Nephron progenitor cell (in vitro differentiated cells): Measurements from ENCODE around the gene A2ML1.

ENCODE experiments used
- DNase-seq: peaks from one replicate; pipeline ENCODE4 v3.0.0; 2021
- H3K27ac Mint-ChIP-seq: 2 replicates; pipeline ENCODE4 v1.8.0; 2021; ENCODE audit warnings: mild to moderate bottlenecking, moderate library complexity, mixed read lengths
- H3K27me3 Mint-ChIP-seq: 2 replicates; pipeline ENCODE4 v1.8.0; 2021; ENCODE audit warnings: mild to moderate bottlenecking, low read depth, mixed read lengths; ENCODE audit not compliant: poor library complexity
- H3K36me3 Mint-ChIP-seq: 2 replicates; pipeline ENCODE4 v1.8.0; 2021; ENCODE audit warnings: low read depth, mixed read lengths
- H3K4me1 Mint-ChIP-seq: 2 replicates; pipeline ENCODE4 v1.8.0; 2021; ENCODE audit warnings: mixed read lengths
- H3K4me3 Mint-ChIP-seq: 2 replicates; pipeline ENCODE4 v1.8.0; 2021; ENCODE audit warnings: mild to moderate bottlenecking, moderate library complexity, mixed read lengths
- H3K9me3 Mint-ChIP-seq: 2 replicates; pipeline ENCODE4 v1.8.0; 2021; ENCODE audit warnings: mild to moderate bottlenecking, moderate library complexity, mixed read lengths
- CTCF ChIP-seq: fragments of 200-600 bp; sonication (generic); IDR thresholded peaks from 2 replicates; pipeline ENCODE4 v1.5.0; 2021; ENCODE audit warnings: antibody characterized with exemption

Gene A2ML1

DNA sequence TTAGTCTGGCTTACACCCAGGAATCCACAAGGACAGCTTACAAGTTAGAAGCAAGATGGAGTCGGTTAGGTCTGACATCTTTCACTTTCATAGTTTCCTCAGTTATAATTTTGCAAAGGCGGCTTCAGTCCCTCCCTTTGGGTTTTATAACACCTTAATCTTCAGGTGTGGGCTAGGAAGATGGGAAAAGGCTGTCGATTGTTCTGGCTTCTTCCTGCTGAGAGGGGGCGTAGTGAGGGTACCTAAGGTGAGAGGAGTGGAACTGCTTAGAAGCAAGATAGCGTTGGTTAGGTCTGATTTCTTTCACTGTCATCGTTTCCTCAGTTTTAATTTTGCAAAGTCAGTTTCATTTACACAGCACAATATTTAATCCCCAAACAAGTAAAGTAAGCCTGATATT is 10.1 kb downstream of the A2ML1 start:
- TF ChIP-seq CTCF, result no peak
- Mint-ChIP-seq H3K4me3 (no peak overlapping the region), H3K27ac (no peak overlapping the region), H3K36me3 (no peaks in the 10 kb centered on the region), H3K4me1 (peaks cover 11% of the 10 kb centered on the region), H3K9me3 (peaks cover 1% of the 10 kb centered on the region), H3K27me3 (peaks cover 19% of the 10 kb centered on the region)
- no peak for DNase-seq

GRCh38 chr12:8834230-8834629 is 11.8 kb downstream of the A2ML1 start:
- Mint-ChIP-seq H3K27me3 (peaks cover 14% of the 10 kb centered on the region), H3K27ac (no peak overlapping the region), H3K9me3 (no peaks in the 10 kb centered on the region), H3K4me3 (no peak overlapping the region), H3K36me3 (no peaks in the 10 kb centered on the region), H3K4me1 (peaks cover 6% of the 10 kb centered on the region)
- no peak for TF ChIP-seq CTCF
- DNase-seq, result no peak

- Mint-ChIP-seq H3K4me3 (no peak overlapping the region), H3K4me1 (peaks cover 11% of the 10 kb centered on the region), H3K9me3 (no peaks in the 10 kb centered on the region), H3K27me3 (peaks cover 14% of the 10 kb centered on the region), H3K36me3 (no peaks in the 10 kb centered on the region), H3K27ac (no peak overlapping the region)
- DNase-seq, result no peak
- no peak for TF ChIP-seq CTCF
These were observed 14.9 kb downstream of the A2ML1 start for GRCh38 chr12:8837291-8837690.

DNA sequence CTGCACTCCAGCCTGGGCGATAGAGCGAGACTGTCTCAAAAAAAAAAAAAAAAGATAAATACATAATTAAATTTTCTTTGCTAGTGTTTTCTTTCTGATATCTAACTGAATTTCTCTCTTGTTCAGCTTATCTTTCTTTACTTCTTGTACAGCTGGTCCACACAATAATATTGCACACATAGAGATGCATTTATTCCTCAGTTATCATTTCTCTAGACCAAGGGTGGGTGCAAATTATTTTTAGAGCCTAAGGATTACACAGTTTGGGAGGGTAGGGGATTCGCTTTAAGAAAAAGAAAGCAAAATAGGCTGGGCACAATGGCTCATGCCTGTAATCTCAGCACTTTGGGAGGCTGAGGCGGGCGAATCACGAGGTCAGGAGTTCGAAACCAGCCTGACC is 17.9 kb downstream of the A2ML1 start:
- peaks cover 5% of the 10 kb centered on the region for H3K27me3 Mint-ChIP-seq
- DNase-seq, result no peak

GRCh38 chr12:8840938-8841633 is 18.7 kb downstream of the A2ML1 start:
- peaks cover 11% of the 10 kb centered on the region for H3K4me1 Mint-ChIP-seq
- H3K27me3 Mint-ChIP-seq, result peaks cover 5% of the 10 kb centered on the region
- no peaks in the 10 kb centered on the region for H3K9me3 Mint-ChIP-seq
- DNase-seq, result no peak
- no peak overlapping the region for H3K27ac Mint-ChIP-seq
- no peaks in the 10 kb centered on the region for H3K36me3 Mint-ChIP-seq
- no peak overlapping the region for H3K4me3 Mint-ChIP-seq
- no peak for TF ChIP-seq CTCF

More for the DNA sequence above, 17.9 kb downstream of the A2ML1 start:
- H3K36me3 Mint-ChIP-seq, result no peaks in the 10 kb centered on the region
- peaks cover 11% of the 10 kb centered on the region for H3K4me1 Mint-ChIP-seq
- H3K27ac Mint-ChIP-seq, result no peak overlapping the region
- H3K4me3 Mint-ChIP-seq, result no peak overlapping the region
- TF ChIP-seq CTCF, result no peak
- H3K9me3 Mint-ChIP-seq, result no peaks in the 10 kb centered on the region

- H3K27ac Mint-ChIP-seq, result no peak overlapping the region
- no peak for TF ChIP-seq CTCF
- H3K27me3 Mint-ChIP-seq, result peaks cover 5% of the 10 kb centered on the region
- H3K4me3 Mint-ChIP-seq, result no peak overlapping the region
- peaks cover 11% of the 10 kb centered on the region for H3K4me1 Mint-ChIP-seq
- H3K9me3 Mint-ChIP-seq, result no peaks in the 10 kb centered on the region
- no peak for DNase-seq
- no peaks in the 10 kb centered on the region for H3K36me3 Mint-ChIP-seq
These were observed 19.4 kb downstream of the A2ML1 start for GRCh38 chr12:8841778-8842177.
